HG03095 (cell line): ENCODE data around the gene HELZ2.

Experiments
- ATAC-seq: cut with Tn5 transposase; IDR thresholded peaks from one replicate; pipeline ENCODE4 v1.9.1; 2021; ENCODE audit warnings: moderate library complexity; ENCODE audit not compliant: unreplicated experiment

Gene HELZ2

GRCh38 chr20:63597651-63598478 lies 23.8 kb upstream of the HELZ2 start:
- no peak for ATAC-seq

- ATAC-seq: no peak
Measured at GRCh38 chr20:63596423-63596822, 22.4 kb upstream of the HELZ2 start.

- no peak for ATAC-seq
Measured at GRCh38 chr20:63595416-63596127, 21.5 kb upstream of the HELZ2 start.

- no peak for ATAC-seq
Measured at GRCh38 chr20:63594043-63594561, 20.1 kb upstream of the HELZ2 start.

GRCh38 chr20:63592661-63593060 lies 18.6 kb upstream of the HELZ2 start:
- no peak for ATAC-seq

GRCh38 chr20:63591786-63592355 lies 17.8 kb upstream of the HELZ2 start:
- ATAC-seq: no peak

- no peak for ATAC-seq
Measured at GRCh38 chr20:63591147-63591533, 17.1 kb upstream of the HELZ2 start.

- ATAC-seq: no peak
Measured at GRCh38 chr20:63590218-63591146, 16.4 kb upstream of the HELZ2 start.

- no peak for ATAC-seq
Measured at GRCh38 chr20:63589261-63590217, 15.5 kb upstream of the HELZ2 start.

GRCh38 chr20:63588641-63589041 lies 14.6 kb upstream of the HELZ2 start:
- ATAC-seq: no peak

GRCh38 chr20:63587776-63588591 lies 13.9 kb upstream of the HELZ2 start:
- ATAC-seq: no peak

GRCh38 chr20:63587256-63587655 lies 13.2 kb upstream of the HELZ2 start:
- ATAC-seq: no peak

- ATAC-seq: no peak
Measured at GRCh38 chr20:63586797-63587196, 12.8 kb upstream of the HELZ2 start.

- ATAC-seq: no peak
Measured at GRCh38 chr20:63585616-63586565, 11.9 kb upstream of the HELZ2 start.

GRCh38 chr20:63582382-63583063 lies 8.5 kb upstream of the HELZ2 start:
- no peak for ATAC-seq

- no peak for ATAC-seq
Measured at GRCh38 chr20:63580796-63581461, 6.9 kb upstream of the HELZ2 start.
